H1 (cell line): ENCODE results near the gene MYL2. TPM values are rescaled to one million over a fixed set of nuclear protein-coding genes. Genes with fewer than 3 reads are reported as not detected.
A peak's percentile ranks its signal among the peaks of the same experiment; 100 is the strongest.

Source experiments
- CTCF ChIA-PET: fragments of 300-600 bp; sonication (Branson Sonifier 250); formaldehyde crosslinking; loops from one replicate; lab custom pipeline; 2021; ENCODE audit not compliant: partially characterized antibody; lab: Charles Lee
- POLR2A ChIA-PET: fragments of 300-600 bp; sonication (Branson Sonifier 250); formaldehyde crosslinking; loops from one replicate; lab custom pipeline; 2021; ENCODE audit warnings: inconsistent platforms; ENCODE audit not compliant: partially characterized antibody; lab: Charles Lee
- DNase-seq, 2 experiments: peaks; one replicate each; pipeline versions ENCODE4 v3.0.0 to v3.0.0-alpha.2; 2010 to 2022; ENCODE audit warnings: low spot score in 2 of 2, low read depth in 1 of 2, mixed read lengths in 1 of 2
- FAIRE-seq: peaks from 2 replicates; lab custom pipeline; 2011; peaks lifted over from hg19 to GRCh38; lab: Jason Lieb, UNC
- H2AFZ ChIP-seq: 2 replicates; pipeline ENCODE4 v1.8.1; 2012; ENCODE audit warnings: low read length, inconsistent platforms
- H2AK5ac ChIP-seq: 2 replicates; pipeline ENCODE4 v1.6.1; 2013; ENCODE audit warnings: low read depth, low read length
- H2BK120ac ChIP-seq: replicated peaks from 2 replicates; pipeline ENCODE3; 2013; ENCODE audit warnings: low read depth, low read length, inconsistent platforms
- H2BK12ac ChIP-seq: 2 replicates; pipeline ENCODE4 v1.6.1; 2013; ENCODE audit warnings: low read depth, low read length
- H2BK15ac ChIP-seq: 2 replicates; pipeline ENCODE4 v1.6.1; 2013; ENCODE audit warnings: low read length
- H2BK20ac ChIP-seq: 2 replicates; pipeline ENCODE4 v1.6.1; 2013; ENCODE audit warnings: low read length
- H2BK5ac ChIP-seq: 2 replicates; pipeline ENCODE4 v1.6.1; 2013; ENCODE audit warnings: low read depth, low read length
- H3K14ac ChIP-seq: 2 replicates; pipeline ENCODE4 v1.6.1; 2013; ENCODE audit warnings: inconsistent platforms; ENCODE audit not compliant: insufficient read length
- H3K18ac ChIP-seq: 2 replicates; pipeline ENCODE4 v1.6.1; 2013; ENCODE audit warnings: low read length; ENCODE audit errors: extremely low read depth
- H3K23ac ChIP-seq: 2 replicates; pipeline ENCODE4 v1.6.1; 2013; ENCODE audit warnings: inconsistent platforms; ENCODE audit not compliant: insufficient read length
- H3K23me2 ChIP-seq: 2 replicates; pipeline ENCODE4 v1.6.1; 2013; ENCODE audit warnings: low read depth, low read length
- H3K27ac ChIP-seq: 2 replicates; pipeline ENCODE4 v1.6.1; 2011; ENCODE audit warnings: low read depth, low read length, inconsistent platforms
- H3K27me3 ChIP-seq, 4 experiments: replicated peaks in 1 of 4; 1 replicate in 1 of 4; 2 replicates in 3 of 4; pipeline versions ENCODE4 v1.6.1 to v1.8.1; 2011 to 2013; ENCODE audit warnings: low read length in 3 of 4, mild to moderate bottlenecking in 3 of 4, inconsistent platforms in 2 of 4, mixed read lengths in 2 of 4, moderate library complexity in 1 of 4; ENCODE audit not compliant: control insufficient read depth in 3 of 4, insufficient read depth in 3 of 4; ENCODE audit errors: extremely low read depth in 1 of 4
- H3K36me3 ChIP-seq, 4 experiments: 2 replicates each; pipeline versions ENCODE4 v1.6.1 to v1.8.1; 2011 to 2013; ENCODE audit warnings: mild to moderate bottlenecking in 4 of 4, low read length in 3 of 4, moderate library complexity in 2 of 4, control low read depth in 1 of 4, inconsistent platforms in 1 of 4; ENCODE audit not compliant: insufficient read depth in 4 of 4, control insufficient read depth in 2 of 4
- H3K4ac ChIP-seq: replicated peaks from 2 replicates; pipeline ENCODE3; 2013; ENCODE audit warnings: low read length, low read depth, mixed read lengths, inconsistent platforms; ENCODE audit not compliant: insufficient read length
- H3K4me1 ChIP-seq, 4 experiments: replicated peaks in 1 of 4; 1 replicate in 1 of 4; 2 replicates in 3 of 4; pipeline versions ENCODE4 v1.6.1 to v1.8.1; 2011 to 2013; ENCODE audit warnings: low read length in 3 of 4, inconsistent platforms in 2 of 4, mixed read lengths in 1 of 4; ENCODE audit not compliant: insufficient read depth in 4 of 4, control insufficient read depth in 3 of 4
- H3K4me2 ChIP-seq, 2 experiments: 2 replicates each; pipeline versions ENCODE4 v1.6.1 to v1.8.1; 2011 to 2013; ENCODE audit warnings: low read depth in 2 of 2, low read length in 2 of 2, control low read depth in 1 of 2, inconsistent platforms in 1 of 2, mild to moderate bottlenecking in 1 of 2; ENCODE audit not compliant: insufficient read depth in 1 of 2
- H3K4me3 ChIP-seq, 4 experiments: fragments of 200-600, 300-600 bp in 1 of 4; sonication (generic), shearing (Covaris generic), sonication (Bioruptor Twin) in 1 of 4; 2 replicates each; pipeline versions ENCODE4 v1.5.1 to v1.8.1; 2011 to 2016; ENCODE audit warnings: low read length in 4 of 4, low read depth in 3 of 4, control low read depth in 2 of 4, inconsistent platforms in 2 of 4, mild to moderate bottlenecking in 2 of 4, mixed read lengths in 1 of 4, moderate library complexity in 1 of 4; ENCODE audit not compliant: insufficient read depth in 2 of 4; ENCODE audit errors: extremely low read depth in 1 of 4
- H3K56ac ChIP-seq: replicated peaks from 2 replicates; pipeline ENCODE3; 2013; ENCODE audit warnings: low read depth, mild to moderate bottlenecking, mixed read lengths, low read length, inconsistent platforms; ENCODE audit not compliant: insufficient read length
- H3K79me1 ChIP-seq: 2 replicates; pipeline ENCODE4 v1.6.1; 2013; ENCODE audit warnings: low read depth, low read length, control low read depth
- H3K79me2 ChIP-seq, 2 experiments: 2 replicates each; pipeline versions ENCODE4 v1.6.1 to v1.8.1; 2012 to 2013; ENCODE audit warnings: low read length in 2 of 2, mild to moderate bottlenecking in 2 of 2, inconsistent platforms in 1 of 2; ENCODE audit not compliant: insufficient read depth in 2 of 2, control insufficient read depth in 1 of 2
- H3K9ac ChIP-seq, 4 experiments: replicated peaks in 1 of 4; 1 replicate in 1 of 4; 2 replicates in 3 of 4; pipeline versions ENCODE4 v1.6.1 to v1.8.1; 2011 to 2013; ENCODE audit warnings: low read depth in 3 of 4, low read length in 3 of 4, control low read depth in 2 of 4, mild to moderate bottlenecking in 2 of 4, moderate library complexity in 2 of 4, inconsistent platforms in 1 of 4; ENCODE audit errors: extremely low read depth in 1 of 4
- H3K9me3 ChIP-seq, 2 experiments: 2 replicates each; pipeline versions ENCODE4 v1.6.1 to v1.8.1; 2012 to 2013; ENCODE audit warnings: mild to moderate bottlenecking in 2 of 2, moderate library complexity in 2 of 2, control low read depth in 1 of 2, inconsistent platforms in 1 of 2, low read depth in 1 of 2, low read length in 1 of 2, mixed read lengths in 1 of 2; ENCODE audit not compliant: insufficient read depth in 2 of 2
- H4K20me1 ChIP-seq, 2 experiments: replicated peaks in 1 of 2; 2 replicates each; pipeline versions ENCODE3 to v1.8.1; 2011 to 2013; ENCODE audit warnings: inconsistent platforms in 2 of 2, low read length in 2 of 2, mild to moderate bottlenecking in 1 of 2; ENCODE audit not compliant: insufficient read depth in 2 of 2, control insufficient read depth in 1 of 2
- H4K5ac ChIP-seq: 2 replicates; pipeline ENCODE4 v1.6.1; 2013; ENCODE audit warnings: low read length, low read depth, mixed read lengths, inconsistent platforms; ENCODE audit not compliant: insufficient read length
- H4K8ac ChIP-seq: 2 replicates; pipeline ENCODE4 v1.8.0; 2013; ENCODE audit warnings: mild to moderate bottlenecking, moderate library complexity, low read length, inconsistent platforms; ENCODE audit not compliant: insufficient read depth; ENCODE audit errors: extremely low read depth
- H4K91ac ChIP-seq: replicated peaks from 2 replicates; pipeline ENCODE3; 2013; ENCODE audit warnings: low read length, mixed read lengths, inconsistent platforms; ENCODE audit not compliant: insufficient read length
- CBX8 ChIP-seq: fragments of 300-800, 300-1000 bp; sonication (generic); IDR thresholded peaks from 2 replicates; pipeline ENCODE4 v1.7.1; 2016; ENCODE audit warnings: low read depth, low read length, borderline replicate concordance
- CEBPB ChIP-seq: IDR thresholded peaks from 2 replicates; pipeline ENCODE4 v1.6.1; 2012; ENCODE audit warnings: low read depth, low read length
- EP300 ChIP-seq, 2 experiments: IDR thresholded peaks; 1 replicate in 1 of 2; 2 replicates in 1 of 2; pipeline ENCODE4 v1.6.1; 2011 to 2012; ENCODE audit warnings: low read depth in 2 of 2, low read length in 2 of 2, mild to moderate bottlenecking in 2 of 2, borderline replicate concordance in 1 of 2, inconsistent platforms in 1 of 2, moderate library complexity in 1 of 2
- EZH2 ChIP-seq: fragments of 200-600 bp; sonication (generic); IDR thresholded peaks from 2 replicates; pipeline ENCODE4 v1.7.1; 2012; ENCODE audit warnings: low read depth, mild to moderate bottlenecking, moderate library complexity, low read length, inconsistent platforms; ENCODE audit not compliant: severe bottlenecking
- HDAC2 ChIP-seq, 2 experiments: fragments of 300-600 bp in 1 of 2; sonication (generic) in 1 of 2; IDR thresholded peaks; 2 replicates each; pipeline ENCODE4 v1.6.1; 2011 to 2012; ENCODE audit warnings: low read depth in 2 of 2, low read length in 2 of 2, mild to moderate bottlenecking in 2 of 2, moderate library complexity in 2 of 2, borderline replicate concordance in 1 of 2, inconsistent platforms in 1 of 2
- KDM5A ChIP-seq: fragments of 200-600 bp; IDR thresholded peaks from 2 replicates; pipeline ENCODE4 v1.7.1; 2012; ENCODE audit warnings: mild to moderate bottlenecking, low read length, inconsistent platforms, mixed read lengths
- NANOG ChIP-seq: IDR thresholded peaks from 2 replicates; pipeline ENCODE4 v1.6.1; 2011; ENCODE audit warnings: low read length, low read depth, mild to moderate bottlenecking, inconsistent platforms; ENCODE audit not compliant: insufficient read depth, poor library complexity, severe bottlenecking
- RAD21 ChIP-seq, 2 experiments: IDR thresholded peaks in 1 of 2; conservative IDR thresholded peaks in 1 of 2; 2 replicates each; pipeline ENCODE4 v1.6.1; 2011; ENCODE audit warnings: low read depth in 2 of 2, low read length in 2 of 2, improper control_type of control experiment in 1 of 2, inconsistent platforms in 1 of 2, mild to moderate bottlenecking in 1 of 2, moderate library complexity in 1 of 2
- SP1 ChIP-seq: IDR thresholded peaks from 2 replicates; pipeline ENCODE4 v1.6.1; 2011; ENCODE audit warnings: low read depth, low read length
- TBP ChIP-seq: IDR thresholded peaks from 2 replicates; pipeline ENCODE4 v1.6.1; 2011; ENCODE audit warnings: low read depth, low read length, improper control_type of control experiment
- ZNF274 ChIP-seq: IDR thresholded peaks from 2 replicates; pipeline ENCODE4 v1.7.0; 2012; ENCODE audit warnings: low read length, borderline replicate concordance; ENCODE audit errors: extremely low read depth
- WGBS, 2 experiments: shearing (Covaris generic) in 1 of 2; methylation state at CpG; one replicate each; pipeline versions ENCODE4 v1.1.6 to v1.1.7; 2013 to 2015; ENCODE audit warnings: low lambda C conversion rate in 2 of 2, mixed read lengths in 2 of 2, inconsistent platforms in 1 of 2, low coverage in 1 of 2, missing lambda C conversion rate in 1 of 2; ENCODE audit not compliant: insufficient replicate concordance in 2 of 2, insufficient coverage in 1 of 2, insufficient read length in 1 of 2; ENCODE audit errors: extremely low coverage in 1 of 2, missing lambda C conversion rate in 1 of 2; 5-methylcytosine and 5-hydroxymethylcytosine counted together
- polyA plus RNA-seq, 7 experiments: library from polyadenylated mRNA; depleted of rRNA in 3 of 7; stranded (reverse) in 5 of 7; unstranded in 2 of 7; fragments of >200 nt in 5 of 7; fragments of 200-250 nt in 2 of 7; gene quantifications; 1 replicate in 5 of 7; 2 replicates in 1 of 7; 4 replicates in 1 of 7; pipeline versions ENCODE4 v1.2.1 to v1.2.3, GENCODE V29; 2011 to 2013; ENCODE audit warnings: missing spikeins in 2 of 7, mixed read lengths in 2 of 7
- total RNA-seq: library from RNA; stranded (reverse); fragmentation: NEBNext Ultra II Directional; extraction: Animal tissue kit (Norgen Biotek cat#: 25700); gene quantifications from 2 replicates; pipeline ENCODE4 v1.2.1, GENCODE V29; 2021
- TF ChIP-seq, protein P1 (sequence below): IDR thresholded peaks from 2 replicates; pipeline ENCODE4 v1.6.1; 2012; ENCODE audit warnings: inconsistent platforms

The MYL2 gene
- total and polyA plus RNA-seq, 2 of the 8 experiments (the other 6 are each of a cell fraction or from before 2014, with no cell fraction given): not detected

DNA sequence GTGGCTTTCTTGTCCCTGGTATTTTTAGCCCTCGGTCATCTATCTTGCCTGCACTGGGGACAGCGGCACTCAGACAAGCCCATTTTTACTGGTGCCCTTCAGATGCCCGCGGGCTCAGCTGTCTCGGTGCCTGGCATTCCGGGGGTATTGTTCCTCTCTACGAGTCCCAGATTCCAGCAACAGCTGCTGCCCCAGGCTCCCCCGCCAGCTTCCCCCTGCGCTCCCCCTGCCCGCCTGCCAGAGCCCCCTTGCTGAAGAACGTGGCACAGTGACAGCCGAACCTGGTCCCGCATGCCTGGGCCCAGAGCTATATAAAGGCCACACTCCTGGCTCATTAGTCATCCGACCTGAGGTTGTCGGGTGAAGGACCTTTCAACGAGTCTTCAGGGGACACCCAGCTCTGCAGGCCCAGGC lies 10.9 kb upstream of the MYL2 start:
- no peak overlapping the region for H3K14ac ChIP-seq
- no peaks in the 10 kb centered on the region; a peak in 1 of 7 replicates for H3K27me3 ChIP-seq
- no peak overlapping the region for H3K4me3 ChIP-seq
- peaks cover 5% of the 10 kb centered on the region; the same call in 1 of the 2 replicates for H3K23me2 ChIP-seq
- no peak overlapping the region for H4K5ac ChIP-seq
- CTCF ChIA-PET: interaction anchor here (0.6 to 4.3 kb wide), 16 partner anchors 9 to 452 kb away, joined by 3 to 25 read pairs (median 4); partner anchors contain the start of genes CCDC63 and MYL2
- no peaks in the 10 kb centered on the region for H3K79me1 ChIP-seq
- H2BK20ac ChIP-seq: peak overlapping the region; percentile 66; the same call in 1 of the 2 replicates
- DNase-seq (peak in 1 of 2 experiments; percentile 46), FAIRE-seq (no peak)
- H3K9ac ChIP-seq: no peak overlapping the region
- no peaks in the 10 kb centered on the region for H3K36me3 ChIP-seq
- H3K4ac ChIP-seq: no peak overlapping the region
- no peak overlapping the region; the same call in 1 of the 2 replicates for H2AFZ ChIP-seq
- H3K23ac ChIP-seq: no peak overlapping the region
- H2AK5ac ChIP-seq: no peak overlapping the region; the same call in 1 of the 2 replicates
- no peak overlapping the region for H4K8ac ChIP-seq
- H3K56ac ChIP-seq: no peak overlapping the region
- H3K27ac ChIP-seq: no peak overlapping the region
- no peak overlapping the region for H2BK120ac ChIP-seq
- TF ChIP-seq TBP (no peak), KDM5A (no peak), HDAC2 (IDR thresholded peaks at IDR 0.05; ENCODE audit: borderline replicate concordance in 1 of 2, low read depth in 2 of 2, low read length in 2 of 2) (no peak), CEBPB (no peak), EZH2 (no peak), EP300 (IDR thresholded peaks at IDR 0.05; ENCODE audit: borderline replicate concordance in 1 of 2, low read depth in 2 of 2, low read length in 2 of 2) (no peak), ZNF274 (no peak), NANOG (no peak), RAD21 (IDR thresholded peaks at IDR 0.05 in 1 of 2, conservative IDR thresholded peaks at IDR 0.05 in 1 of 2; ENCODE audit: low read depth in 2 of 2, low read length in 2 of 2) (no peak), SP1 (no peak), CBX8 (no peak)
- TF ChIP-seq, protein P1, sequence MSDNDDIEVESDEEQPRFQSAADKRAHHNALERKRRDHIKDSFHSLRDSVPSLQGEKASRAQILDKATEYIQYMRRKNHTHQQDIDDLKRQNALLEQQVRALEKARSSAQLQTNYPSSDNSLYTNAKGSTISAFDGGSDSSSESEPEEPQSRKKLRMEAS: no peak
- TF ChIP-seq, all 59 proteins: peak for 0
- WGBS, 2 experiments: 84% methylated on average over 15 of the region's 16 CpGs; no CpG with 5 or more reads in 1 of the 2 experiments
- H2BK5ac ChIP-seq: 0 out of 2 replicates have a peak overlapping the region, but pooled peaks have one; percentile 12
- POLR2A ChIA-PET: interaction anchor here (1.7 kb wide), 1 partner anchor 105 kb away, joined by 3 read pairs; no protein-coding TSS in a partner anchor
- no peak overlapping the region for H4K91ac ChIP-seq
- H2BK15ac ChIP-seq: peak overlapping the region; percentile 20; the same call in 1 of the 2 replicates
- no peaks in the 10 kb centered on the region for H3K79me2 ChIP-seq
- no peak overlapping the region for H3K4me2 ChIP-seq
- peaks cover 0 to 4% of the 10 kb centered on the region in 2 experiments for H4K20me1 ChIP-seq
- peaks cover 3 to 16% (median 11%) of the 10 kb centered on the region in 4 experiments for H3K4me1 ChIP-seq
- H3K9me3 ChIP-seq: no peaks in the 10 kb centered on the region
- peak overlapping the region; percentile 84; the same call in 1 of the 2 replicates for H2BK12ac ChIP-seq
- H3K18ac ChIP-seq: no peak overlapping the region
